Measurements from ENCODE around the gene LINGO4.

Gene LINGO4

DNA sequence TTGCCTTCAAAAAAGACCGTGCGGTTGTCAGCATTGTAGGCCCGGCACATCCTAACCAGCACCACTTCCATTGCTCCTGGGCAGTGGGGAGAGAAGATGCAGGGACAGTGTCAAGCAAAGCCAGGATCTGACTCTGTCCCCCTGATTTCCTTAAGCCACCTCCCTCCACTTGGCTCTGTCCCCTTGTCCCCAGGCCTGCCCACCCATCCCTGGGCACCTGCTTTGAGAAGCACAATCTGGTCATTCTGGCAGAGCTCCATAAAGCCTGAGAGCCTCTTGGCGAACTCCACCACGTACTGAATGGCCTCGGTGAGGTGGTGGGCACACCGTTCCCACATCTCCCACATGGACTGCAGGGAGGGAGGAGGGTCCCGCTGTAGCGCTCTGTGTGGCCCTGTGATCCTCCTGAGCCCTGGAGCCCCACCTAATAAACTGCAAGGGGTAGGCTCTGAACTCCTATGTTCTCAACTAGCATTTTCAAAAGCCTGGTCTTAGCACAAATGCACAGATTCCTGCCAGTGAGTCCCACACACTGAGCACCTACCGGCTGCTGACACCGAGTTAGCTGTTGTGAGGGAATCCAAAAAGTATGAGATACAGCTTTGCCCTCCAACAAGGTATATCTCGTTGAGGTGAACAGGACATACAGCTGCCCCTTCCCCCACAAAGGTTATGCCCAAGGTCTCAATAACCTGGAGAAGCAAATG is 8.2 kb upstream of the LINGO4 start:
- TF ChIP-seq, protein P1, sequence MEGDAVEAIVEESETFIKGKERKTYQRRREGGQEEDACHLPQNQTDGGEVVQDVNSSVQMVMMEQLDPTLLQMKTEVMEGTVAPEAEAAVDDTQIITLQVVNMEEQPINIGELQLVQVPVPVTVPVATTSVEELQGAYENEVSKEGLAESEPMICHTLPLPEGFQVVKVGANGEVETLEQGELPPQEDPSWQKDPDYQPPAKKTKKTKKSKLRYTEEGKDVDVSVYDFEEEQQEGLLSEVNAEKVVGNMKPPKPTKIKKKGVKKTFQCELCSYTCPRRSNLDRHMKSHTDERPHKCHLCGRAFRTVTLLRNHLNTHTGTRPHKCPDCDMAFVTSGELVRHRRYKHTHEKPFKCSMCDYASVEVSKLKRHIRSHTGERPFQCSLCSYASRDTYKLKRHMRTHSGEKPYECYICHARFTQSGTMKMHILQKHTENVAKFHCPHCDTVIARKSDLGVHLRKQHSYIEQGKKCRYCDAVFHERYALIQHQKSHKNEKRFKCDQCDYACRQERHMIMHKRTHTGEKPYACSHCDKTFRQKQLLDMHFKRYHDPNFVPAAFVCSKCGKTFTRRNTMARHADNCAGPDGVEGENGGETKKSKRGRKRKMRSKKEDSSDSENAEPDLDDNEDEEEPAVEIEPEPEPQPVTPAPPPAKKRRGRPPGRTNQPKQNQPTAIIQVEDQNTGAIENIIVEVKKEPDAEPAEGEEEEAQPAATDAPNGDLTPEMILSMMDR (IDR thresholded peaks at IDR 0.05), result no peak
- Histone ChIP-seq H3K4me3 (ENCODE audit: low read depth in 1 of 2, low read length in 1 of 2) (no peak overlapping the region), H3K27ac (no peak overlapping the region), H3K27me3 (peaks cover 12% of the 10 kb centered on the region), H3K36me3 (no peaks in the 10 kb centered on the region), H3K4me1 (ENCODE audit: control insufficient read depth in 1 of 2, insufficient read depth in 1 of 2, low read depth in 1 of 2, low read length in 1 of 2) (peaks cover 0 to 5% of the 10 kb centered on the region in 2 experiments), H3K9me3 (no peaks in the 10 kb centered on the region)

DNA sequence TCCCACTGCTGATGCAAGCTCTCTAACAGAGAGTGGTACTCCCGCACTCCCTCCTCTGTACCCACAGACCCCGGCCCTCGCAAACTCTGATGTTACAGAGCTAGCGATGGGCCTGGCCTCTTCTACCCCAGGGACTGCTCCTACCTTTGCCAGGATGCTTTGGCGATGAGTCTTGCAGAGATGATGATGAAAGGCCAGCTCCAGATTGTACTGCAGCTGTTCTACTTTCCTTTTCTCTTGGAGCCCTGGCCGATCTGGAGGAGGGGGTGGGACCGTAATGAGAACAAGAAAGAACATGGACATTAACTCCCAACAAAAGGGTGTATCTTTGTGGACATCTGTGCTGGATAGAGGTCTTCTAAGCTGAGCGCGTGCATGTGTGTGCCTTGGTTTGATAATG is 6.0 kb upstream of the LINGO4 start:
- Histone ChIP-seq H3K9me3 (no peaks in the 10 kb centered on the region), H3K27me3 (peaks cover 22% of the 10 kb centered on the region), H3K36me3 (no peaks in the 10 kb centered on the region), H3K4me3 (ENCODE audit: low read depth in 1 of 2, low read length in 1 of 2) (no peak overlapping the region), H3K4me1 (ENCODE audit: control insufficient read depth in 1 of 2, insufficient read depth in 1 of 2, low read depth in 1 of 2, low read length in 1 of 2) (no peaks in the 10 kb centered on the region), H3K27ac (no peak overlapping the region)
- TF ChIP-seq, protein P1 (IDR thresholded peaks at IDR 0.05), result no peak

DNA sequence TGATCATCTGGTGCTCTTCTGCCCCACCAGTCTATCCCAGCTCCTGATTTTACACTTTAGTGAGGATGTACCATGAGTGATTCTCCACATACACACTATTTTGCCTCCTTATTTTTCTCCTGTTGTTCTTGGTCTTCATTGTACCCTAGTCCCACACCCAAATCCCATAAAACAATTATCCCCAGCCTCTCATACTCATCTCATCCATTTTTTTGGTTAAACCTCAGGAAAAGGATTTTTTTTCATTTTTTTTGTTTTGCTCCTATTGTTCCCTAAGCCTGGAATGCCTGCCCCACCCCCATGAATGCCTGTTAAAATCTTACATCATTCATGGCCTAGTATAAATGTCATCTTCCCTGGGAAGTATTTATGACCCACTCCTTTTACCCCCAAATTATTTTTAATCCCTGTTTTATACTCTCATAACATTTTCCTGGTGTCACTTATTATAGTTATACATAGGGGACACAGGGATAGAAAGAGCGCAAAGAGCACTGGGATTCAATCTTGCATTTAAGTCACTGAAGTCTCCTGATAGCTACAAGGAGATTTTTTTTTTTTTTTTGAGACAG is 4.9 kb upstream of the LINGO4 start:
- H3K27me3 ChIP-seq, result peaks cover 22% of the 10 kb centered on the region
- no peaks in the 10 kb centered on the region for H3K4me1 ChIP-seq (ENCODE audit: control insufficient read depth in 1 of 2, insufficient read depth in 1 of 2, low read depth in 1 of 2, low read length in 1 of 2)
- no peak overlapping the region for H3K4me3 ChIP-seq (ENCODE audit: low read depth in 1 of 2, low read length in 1 of 2)
- H3K9me3 ChIP-seq, result no peaks in the 10 kb centered on the region
- H3K36me3 ChIP-seq, result no peaks in the 10 kb centered on the region
- TF ChIP-seq, protein P1 (IDR thresholded peaks at IDR 0.05), result no peak
- H3K27ac ChIP-seq, result no peak overlapping the region

DNA sequence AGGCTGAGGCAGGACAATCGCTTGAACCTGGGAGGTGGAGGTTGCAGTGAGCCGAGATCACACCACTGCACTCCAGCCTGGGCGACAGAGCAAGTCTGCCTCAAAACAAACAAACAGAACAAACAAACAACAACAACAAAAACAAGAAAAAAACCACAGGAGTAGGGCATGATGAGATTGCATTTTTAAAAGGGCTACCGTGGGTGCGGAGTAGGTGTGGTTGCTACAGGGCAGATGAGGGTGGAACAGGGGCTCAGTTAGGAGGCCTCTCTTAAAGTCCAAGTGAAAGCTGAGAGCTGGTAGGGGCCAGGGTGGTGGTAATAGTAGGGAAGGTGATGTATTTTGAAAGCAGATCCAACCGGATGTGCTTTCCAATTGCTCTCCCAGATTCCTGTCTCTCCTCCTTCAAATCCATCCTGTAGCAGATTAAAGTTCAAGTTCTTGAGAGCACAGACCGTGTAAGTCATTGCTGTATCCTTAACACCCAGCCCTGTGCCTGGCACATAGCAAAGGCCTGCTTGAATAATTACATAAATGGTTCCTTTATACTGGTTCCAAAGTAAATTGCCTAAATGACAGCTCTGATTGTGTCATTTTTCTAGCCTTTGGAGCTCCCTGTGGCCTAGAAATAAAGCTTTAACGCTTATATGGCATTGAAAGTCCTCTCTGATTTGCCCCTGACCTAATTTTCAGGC is 4.2 kb upstream of the LINGO4 start:
- H3K36me3 ChIP-seq, result no peaks in the 10 kb centered on the region
- no peak overlapping the region for H3K4me3 ChIP-seq (ENCODE audit: low read depth in 1 of 2, low read length in 1 of 2)
- peaks cover 28% of the 10 kb centered on the region for H3K27me3 ChIP-seq
- H3K9me3 ChIP-seq, result no peaks in the 10 kb centered on the region
- TF ChIP-seq, protein P1 (IDR thresholded peaks at IDR 0.05), result no peak
- no peak overlapping the region for H3K27ac ChIP-seq
- no peaks in the 10 kb centered on the region for H3K4me1 ChIP-seq (ENCODE audit: control insufficient read depth in 1 of 2, insufficient read depth in 1 of 2, low read depth in 1 of 2, low read length in 1 of 2)

DNA sequence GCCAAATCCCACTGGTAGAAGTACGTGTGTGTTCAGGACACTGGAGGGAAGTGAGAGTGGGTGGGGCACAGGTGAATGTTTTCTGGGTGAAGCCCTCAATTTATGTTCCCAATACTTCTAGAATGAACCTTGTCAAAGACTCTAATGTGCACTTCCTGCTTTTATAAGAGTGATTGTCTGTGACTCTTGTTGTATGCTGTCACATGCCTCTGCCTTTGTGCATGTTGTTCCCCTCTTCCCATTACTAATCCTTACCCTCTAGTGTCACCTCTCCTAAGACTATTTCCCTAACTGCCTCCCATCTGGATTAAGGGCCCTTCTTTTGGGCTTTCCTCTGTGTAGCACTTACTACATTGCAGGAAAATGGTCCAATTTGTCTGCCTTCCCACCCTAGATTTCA is 2.5 kb upstream of the LINGO4 start:
- Histone ChIP-seq H3K4me1 (ENCODE audit: control insufficient read depth in 1 of 2, insufficient read depth in 1 of 2, low read depth in 1 of 2, low read length in 1 of 2) (no peaks in the 10 kb centered on the region), H3K27ac (no peak overlapping the region), H3K36me3 (no peaks in the 10 kb centered on the region), H3K27me3 (peaks cover 44% of the 10 kb centered on the region), H3K4me3 (ENCODE audit: low read depth in 1 of 2, low read length in 1 of 2) (no peak overlapping the region), H3K9me3 (no peaks in the 10 kb centered on the region)
- TF ChIP-seq, protein P1 (IDR thresholded peaks at IDR 0.05), result no peak

Measured in neutrophil (primary cell).